ENCODE data around the gene SLC5A1. TPM values are rescaled to one million over a fixed set of nuclear protein-coding genes. Genes with fewer than 3 reads are reported as not detected.

The SLC5A1 gene
- total and polyA plus RNA-seq, 2 of the 13 experiments (the other 11 are each of a cell fraction or from before 2014, with no cell fraction given): not detected

DNA sequence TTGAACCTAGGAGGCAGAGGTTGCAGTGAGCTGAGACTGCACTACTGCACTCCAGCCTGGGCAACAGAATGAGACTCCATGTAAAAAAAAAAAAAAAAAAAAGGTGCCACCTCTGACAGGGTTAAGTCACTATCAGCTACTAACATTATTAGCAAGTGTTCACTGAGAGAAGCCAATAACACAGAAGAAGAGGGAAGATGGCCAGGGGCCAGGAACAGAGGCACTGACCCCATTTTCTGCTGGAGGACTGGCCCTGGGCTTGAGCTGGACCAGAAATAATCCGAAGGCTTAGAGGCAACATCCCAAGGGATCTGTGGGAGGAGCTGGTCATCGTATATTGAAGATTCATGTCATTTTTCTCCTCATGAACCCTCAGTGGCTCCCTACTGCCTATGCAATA, 5.0 kb downstream of the SLC5A1 start (continued):
- TF ChIP-seq THAP9 (CRISPR knock-in tag; IDR thresholded peaks at IDR 0.05; ENCODE audit: borderline replicate concordance) (no peak), ZNF572 (CRISPR knock-in tag; IDR thresholded peaks at IDR 0.05) (no peak), CHD2 (IDR thresholded peaks at IDR 0.05; ENCODE audit: low read depth, low read length) (no peak), HOXA9 (CRISPR knock-in tag; IDR thresholded peaks at IDR 0.05; ENCODE audit: borderline replicate concordance) (no peak), EHMT2 (IDR thresholded peaks at IDR 0.05; ENCODE audit: borderline replicate concordance, low read depth, low read length) (no peak), ELF1 (CRISPR knock-in tag; IDR thresholded peaks at IDR 0.05) (no peak), ZNF552 (CRISPR knock-in tag; IDR thresholded peaks at IDR 0.05; ENCODE audit: borderline replicate concordance) (no peak), PPARG (CRISPR knock-in tag; conservative IDR thresholded peaks at IDR 0.05) (no peak)
- TF ChIP-seq, protein P1, sequence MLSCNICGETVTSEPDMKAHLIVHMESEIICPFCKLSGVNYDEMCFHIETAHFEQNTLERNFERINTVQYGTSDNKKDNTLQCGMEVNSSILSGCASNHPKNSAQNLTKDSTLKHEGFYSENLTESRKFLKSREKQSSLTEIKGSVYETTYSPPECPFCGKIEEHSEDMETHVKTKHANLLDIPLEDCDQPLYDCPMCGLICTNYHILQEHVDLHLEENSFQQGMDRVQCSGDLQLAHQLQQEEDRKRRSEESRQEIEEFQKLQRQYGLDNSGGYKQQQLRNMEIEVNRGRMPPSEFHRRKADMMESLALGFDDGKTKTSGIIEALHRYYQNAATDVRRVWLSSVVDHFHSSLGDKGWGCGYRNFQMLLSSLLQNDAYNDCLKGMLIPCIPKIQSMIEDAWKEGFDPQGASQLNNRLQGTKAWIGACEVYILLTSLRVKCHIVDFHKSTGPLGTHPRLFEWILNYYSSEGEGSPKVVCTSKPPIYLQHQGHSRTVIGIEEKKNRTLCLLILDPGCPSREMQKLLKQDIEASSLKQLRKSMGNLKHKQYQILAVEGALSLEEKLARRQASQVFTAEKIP (CRISPR knock-in tag; IDR thresholded peaks at IDR 0.05; ENCODE audit: borderline replicate concordance): no peak

All from HepG2 (cell line).